ENCODE data around the gene TRH.

Gene TRH

DNA sequence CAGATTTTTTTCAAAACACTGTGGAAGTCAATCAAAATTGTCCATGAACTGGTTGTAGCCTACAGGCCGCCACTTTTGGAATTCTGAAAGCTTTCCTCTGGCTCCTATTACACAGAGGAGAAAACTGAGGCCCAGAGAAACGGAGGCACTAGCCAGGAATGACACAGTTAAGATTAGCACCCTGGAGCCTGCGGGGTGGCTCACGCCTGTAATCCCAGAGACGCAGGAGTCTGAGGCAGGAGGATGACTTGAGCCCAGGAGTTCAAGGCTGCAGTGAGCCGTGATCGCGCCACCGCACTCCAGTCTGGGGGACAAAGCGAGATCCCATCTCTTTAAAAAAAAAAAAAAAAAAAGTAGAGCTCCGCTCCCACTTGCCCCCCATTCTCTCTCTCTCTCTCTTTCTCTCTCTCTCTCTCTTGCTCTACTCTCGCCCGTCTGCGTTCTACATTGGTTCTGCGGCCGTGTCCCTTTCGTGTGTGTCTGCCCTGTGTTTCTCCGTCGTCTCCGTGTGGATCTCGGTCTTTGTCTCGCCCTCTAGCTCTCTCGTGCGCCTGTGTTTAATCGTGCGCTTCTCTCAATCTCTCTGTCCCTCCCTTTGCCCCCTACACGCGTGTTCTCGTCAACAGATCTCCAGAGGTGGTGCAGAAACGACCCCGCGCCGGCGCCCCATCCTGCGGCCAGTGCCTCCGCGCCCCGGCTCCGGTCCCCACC is 512 bp upstream of the TRH start:
- Mint-ChIP-seq H3K4me1 (ENCODE audit: low read depth) (peaks cover 18% of the 10 kb centered on the region), H3K36me3 (ENCODE audit: low read depth) (no peaks in the 10 kb centered on the region), H3K27me3 (peaks cover 59% of the 10 kb centered on the region), H3K27ac (no peak overlapping the region), H3K4me3 (peak overlapping the region; percentile 61), H3K9me3 (no peaks in the 10 kb centered on the region)
- intact Hi-C loops (cut with micrococcal nuclease), result no loop called here

GRCh38 chr3:129974833-129975704 is 549 bp downstream of the TRH start:
- intact Hi-C loops (cut with micrococcal nuclease), result no loop called here
- H3K27me3 Mint-ChIP-seq, result peaks cover 59% of the 10 kb centered on the region

DNA sequence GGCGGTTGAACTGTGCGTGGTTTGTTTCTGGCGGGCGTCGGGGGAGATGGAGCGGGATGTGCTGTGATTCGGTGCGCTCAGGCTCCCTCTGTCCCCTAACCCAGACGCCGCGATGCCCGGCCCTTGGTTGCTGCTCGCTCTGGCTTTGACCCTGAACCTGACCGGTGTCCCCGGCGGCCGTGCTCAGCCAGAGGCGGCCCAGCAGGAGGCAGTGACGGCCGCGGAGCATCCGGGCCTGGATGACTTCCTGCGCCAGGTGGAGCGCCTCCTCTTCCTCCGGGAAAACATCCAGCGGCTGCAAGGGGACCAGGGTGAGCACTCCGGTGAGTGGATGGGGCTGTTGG is 1.2 kb downstream of the TRH start:
- H3K4me3 Mint-ChIP-seq, result no peak overlapping the region
- intact Hi-C loops (cut with micrococcal nuclease), result no loop called here
- H3K9me3 Mint-ChIP-seq, result no peaks in the 10 kb centered on the region
- no peak overlapping the region for H3K27ac Mint-ChIP-seq
- H3K4me1 Mint-ChIP-seq (ENCODE audit: low read depth), result peaks cover 18% of the 10 kb centered on the region
- H3K27me3 Mint-ChIP-seq, result peaks cover 59% of the 10 kb centered on the region
- no peaks in the 10 kb centered on the region for H3K36me3 Mint-ChIP-seq (ENCODE audit: low read depth)

More at GRCh38 chr3:129974833-129975704, 549 bp downstream of the TRH start:
- H3K4me3 Mint-ChIP-seq, result peak overlapping the region; percentile 61
- peaks cover 18% of the 10 kb centered on the region for H3K4me1 Mint-ChIP-seq (ENCODE audit: low read depth)
- no peaks in the 10 kb centered on the region for H3K9me3 Mint-ChIP-seq
- H3K36me3 Mint-ChIP-seq (ENCODE audit: low read depth), result no peaks in the 10 kb centered on the region
- H3K27ac Mint-ChIP-seq, result no peak overlapping the region

- intact Hi-C loops (cut with micrococcal nuclease), result no loop called here
- Mint-ChIP-seq H3K36me3 (ENCODE audit: low read depth) (no peaks in the 10 kb centered on the region), H3K9me3 (no peaks in the 10 kb centered on the region), H3K27me3 (peaks cover 56% of the 10 kb centered on the region), H3K27ac (no peak overlapping the region), H3K4me3 (no peak overlapping the region), H3K4me1 (ENCODE audit: low read depth) (peaks cover 18% of the 10 kb centered on the region)
Observed at GRCh38 chr3:129976286-129976685, 1.8 kb downstream of the TRH start.

DNA sequence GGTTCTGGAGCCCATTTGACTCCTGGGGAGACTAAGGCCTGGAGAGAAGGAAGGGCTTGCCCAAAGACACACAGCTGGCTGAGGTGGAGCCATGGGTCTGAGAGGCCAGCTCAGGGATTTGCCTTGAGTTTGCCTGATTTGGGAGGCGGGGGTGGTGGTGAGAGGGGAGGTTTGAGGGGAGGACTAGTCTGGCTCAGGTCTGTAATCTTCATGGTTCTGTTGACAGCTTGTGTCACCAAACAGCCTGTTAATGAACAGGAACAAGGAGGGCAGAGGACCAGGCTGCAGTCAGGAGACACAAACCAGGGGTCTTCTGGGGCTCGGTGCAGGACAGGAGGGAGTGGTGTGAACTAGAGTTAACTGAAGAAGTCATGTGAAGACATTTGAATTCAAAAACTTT is 3.6 kb downstream of the TRH start:
- Mint-ChIP-seq H3K27ac (no peak overlapping the region), H3K36me3 (ENCODE audit: low read depth) (no peaks in the 10 kb centered on the region), H3K4me3 (no peak overlapping the region), H3K9me3 (no peaks in the 10 kb centered on the region), H3K27me3 (peaks cover 45% of the 10 kb centered on the region), H3K4me1 (ENCODE audit: low read depth) (peaks cover 18% of the 10 kb centered on the region)
- intact Hi-C loops (cut with micrococcal nuclease), result no loop called here

DNA sequence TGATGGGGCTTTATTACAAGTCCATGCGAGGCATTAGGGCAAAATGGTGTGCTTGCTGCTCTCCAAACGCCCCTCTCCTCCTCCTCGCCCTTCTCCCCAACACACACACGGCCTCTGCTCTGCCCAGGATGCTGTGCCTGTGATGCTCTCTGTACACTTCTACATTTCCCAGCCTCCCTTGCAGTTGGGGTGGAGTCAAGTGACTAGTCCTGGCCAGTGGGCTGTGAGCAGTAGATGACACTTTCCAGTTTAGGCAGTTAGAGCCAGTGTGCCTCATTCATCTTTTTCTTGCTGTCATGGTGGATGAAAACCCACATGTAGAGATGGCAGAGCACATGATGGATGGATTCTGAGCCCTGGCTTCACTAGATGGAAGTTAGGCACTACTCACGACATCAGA is 5.4 kb downstream of the TRH start:
- Mint-ChIP-seq H3K4me3 (no peak overlapping the region), H3K36me3 (ENCODE audit: low read depth) (no peaks in the 10 kb centered on the region), H3K27me3 (peaks cover 27% of the 10 kb centered on the region), H3K27ac (no peak overlapping the region), H3K9me3 (no peaks in the 10 kb centered on the region), H3K4me1 (ENCODE audit: low read depth) (peaks cover 11% of the 10 kb centered on the region)
- intact Hi-C loops (cut with micrococcal nuclease), result no loop called here

DNA sequence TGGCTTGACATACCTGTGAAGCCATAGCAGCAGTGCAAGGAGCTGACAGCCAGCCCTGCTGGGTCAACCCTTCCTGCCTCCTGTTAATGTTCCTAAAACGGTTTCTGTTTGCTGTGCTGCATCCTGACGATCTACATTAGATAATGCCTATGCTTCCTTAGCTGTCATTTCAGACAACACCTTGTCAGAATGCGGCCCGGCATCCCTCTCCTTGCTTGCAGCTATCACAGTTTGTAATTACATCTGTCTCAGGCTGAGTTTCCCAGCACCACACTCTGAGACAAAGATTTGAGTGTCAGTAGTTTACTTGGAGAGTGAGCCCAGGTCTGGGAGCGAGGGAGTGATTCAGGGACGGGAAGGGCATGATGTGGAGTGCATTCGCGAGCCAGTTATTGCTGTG is 9.0 kb downstream of the TRH start:
- H3K27ac Mint-ChIP-seq, result no peak overlapping the region

GRCh38 chr3:129984125-129984524 is 9.6 kb downstream of the TRH start:
- no peak overlapping the region for H3K4me3 Mint-ChIP-seq
- intact Hi-C loops (cut with micrococcal nuclease), result no loop called here
- no peaks in the 10 kb centered on the region for H3K4me1 Mint-ChIP-seq (ENCODE audit: low read depth)
- no peaks in the 10 kb centered on the region for H3K36me3 Mint-ChIP-seq (ENCODE audit: low read depth)
- no peaks in the 10 kb centered on the region for H3K27me3 Mint-ChIP-seq
- H3K27ac Mint-ChIP-seq, result no peak overlapping the region
- no peaks in the 10 kb centered on the region for H3K9me3 Mint-ChIP-seq

More for the DNA sequence above, 9.0 kb downstream of the TRH start:
- intact Hi-C loops (cut with micrococcal nuclease), result no loop called here
- H3K4me3 Mint-ChIP-seq, result no peak overlapping the region
- no peaks in the 10 kb centered on the region for H3K9me3 Mint-ChIP-seq
- no peaks in the 10 kb centered on the region for H3K36me3 Mint-ChIP-seq (ENCODE audit: low read depth)
- H3K4me1 Mint-ChIP-seq (ENCODE audit: low read depth), result no peaks in the 10 kb centered on the region
- no peaks in the 10 kb centered on the region for H3K27me3 Mint-ChIP-seq

GRCh38 chr3:129985113-129985512 is 10.6 kb downstream of the TRH start:
- no peaks in the 10 kb centered on the region for H3K27me3 Mint-ChIP-seq
- no peaks in the 10 kb centered on the region for H3K36me3 Mint-ChIP-seq (ENCODE audit: low read depth)
- no peaks in the 10 kb centered on the region for H3K4me1 Mint-ChIP-seq (ENCODE audit: low read depth)
- no peak overlapping the region for H3K27ac Mint-ChIP-seq
- H3K9me3 Mint-ChIP-seq, result no peaks in the 10 kb centered on the region
- intact Hi-C loops (cut with micrococcal nuclease), result no loop called here
- no peak overlapping the region for H3K4me3 Mint-ChIP-seq

- no peaks in the 10 kb centered on the region for H3K27me3 Mint-ChIP-seq
- H3K36me3 Mint-ChIP-seq (ENCODE audit: low read depth), result no peaks in the 10 kb centered on the region
- intact Hi-C loops (cut with micrococcal nuclease), result no loop called here
- H3K4me3 Mint-ChIP-seq, result no peak overlapping the region
- H3K27ac Mint-ChIP-seq, result no peak overlapping the region
- H3K4me1 Mint-ChIP-seq (ENCODE audit: low read depth), result no peaks in the 10 kb centered on the region
- H3K9me3 Mint-ChIP-seq, result no peaks in the 10 kb centered on the region
Observed at GRCh38 chr3:129988429-129988828, 13.9 kb downstream of the TRH start.

GRCh38 chr3:129989414-129989813 is 14.9 kb downstream of the TRH start:
- no peaks in the 10 kb centered on the region for H3K36me3 Mint-ChIP-seq (ENCODE audit: low read depth)
- no peak overlapping the region for H3K4me3 Mint-ChIP-seq
- H3K27me3 Mint-ChIP-seq, result peaks cover 1% of the 10 kb centered on the region
- intact Hi-C loops (cut with micrococcal nuclease), result no loop called here
- no peaks in the 10 kb centered on the region for H3K4me1 Mint-ChIP-seq (ENCODE audit: low read depth)
- no peak overlapping the region for H3K27ac Mint-ChIP-seq
- no peaks in the 10 kb centered on the region for H3K9me3 Mint-ChIP-seq

- H3K4me1 Mint-ChIP-seq (ENCODE audit: low read depth), result peaks cover under 1% of the 10 kb centered on the region
- no peaks in the 10 kb centered on the region for H3K9me3 Mint-ChIP-seq
- H3K36me3 Mint-ChIP-seq (ENCODE audit: low read depth), result no peaks in the 10 kb centered on the region
- H3K4me3 Mint-ChIP-seq, result no peak overlapping the region
- peaks cover 1% of the 10 kb centered on the region for H3K27me3 Mint-ChIP-seq
- no peak overlapping the region for H3K27ac Mint-ChIP-seq
- intact Hi-C loops (cut with micrococcal nuclease), result no loop called here
Observed at GRCh38 chr3:129992781-129993180, 18.3 kb downstream of the TRH start.

- intact Hi-C loops (cut with micrococcal nuclease), result no loop called here
- H3K27ac Mint-ChIP-seq, result no peak overlapping the region
- peaks cover 6% of the 10 kb centered on the region for H3K4me1 Mint-ChIP-seq (ENCODE audit: low read depth)
- H3K36me3 Mint-ChIP-seq (ENCODE audit: low read depth), result no peaks in the 10 kb centered on the region
- H3K4me3 Mint-ChIP-seq, result no peak overlapping the region
- peaks cover 1% of the 10 kb centered on the region for H3K27me3 Mint-ChIP-seq
- H3K9me3 Mint-ChIP-seq, result no peaks in the 10 kb centered on the region
Observed at GRCh38 chr3:129994883-129995559, 20.5 kb downstream of the TRH start.

DNA sequence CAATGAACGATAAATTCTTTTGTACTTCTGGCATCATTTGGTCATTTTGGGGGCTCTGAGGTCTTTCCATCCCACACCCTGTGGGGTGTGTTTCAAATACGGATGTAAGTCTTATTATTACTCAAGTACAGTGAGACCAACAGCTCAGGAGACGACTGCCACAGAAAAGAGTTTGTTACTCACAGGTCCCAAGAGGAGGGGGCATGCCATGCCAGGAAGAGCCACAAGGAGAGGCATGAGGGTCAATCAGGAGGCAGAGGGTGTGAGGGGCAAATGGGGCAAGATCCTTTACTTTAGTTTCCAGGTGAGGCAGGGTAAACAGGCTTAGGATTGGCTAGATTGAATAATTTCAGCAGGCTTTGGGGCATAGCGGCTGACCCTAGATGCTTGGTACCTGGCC is 21.6 kb downstream of the TRH start:
- intact Hi-C loops (cut with micrococcal nuclease), result no loop called here
- no peak overlapping the region for H3K4me3 Mint-ChIP-seq
- H3K27me3 Mint-ChIP-seq, result peaks cover 6% of the 10 kb centered on the region
- no peaks in the 10 kb centered on the region for H3K36me3 Mint-ChIP-seq (ENCODE audit: low read depth)
- peaks cover 6% of the 10 kb centered on the region for H3K4me1 Mint-ChIP-seq (ENCODE audit: low read depth)
- no peaks in the 10 kb centered on the region for H3K9me3 Mint-ChIP-seq
- H3K27ac Mint-ChIP-seq, result no peak overlapping the region

Measured in dendritic cell treated with granulocyte-macrophage colony-stimulating factor and Interleukin-4, amounts not matched to agents 40 ng/mL and 50 ng/mL, for 4 days (primary cell).